BLaER1 treated with 17β-estradiol and CSF1 and Interleukin-3, amounts not matched to agents 10 nM and 100 nM (cell line): ENCODE results near the gene CENPE.
A peak's percentile ranks its signal among the peaks of the same experiment; 100 is the strongest.

Source experiments
- H3K27ac ChIP-seq, 11 experiments: shearing (Covaris generic); formaldehyde crosslinking; 2 replicates each; pipeline ENCODE4 v1.8.1; 2022
- H3K27me3 ChIP-seq, 11 experiments: shearing (Covaris generic); formaldehyde crosslinking; 2 replicates each; pipeline ENCODE4 v1.8.1; 2022
- H3K36me3 ChIP-seq, 11 experiments: shearing (Covaris generic); formaldehyde crosslinking; 2 replicates each; pipeline ENCODE4 v1.8.1; 2022
- H3K4me1 ChIP-seq, 10 experiments: shearing (Covaris generic); formaldehyde crosslinking; 2 replicates each; pipeline ENCODE4 v1.8.1; 2022
- H3K4me2 ChIP-seq, 11 experiments: shearing (Covaris generic); formaldehyde crosslinking; 2 replicates each; pipeline ENCODE4 v1.8.1; 2022
- H3K4me3 ChIP-seq, 10 experiments: shearing (Covaris generic); formaldehyde crosslinking; 2 replicates each; pipeline ENCODE4 v1.8.1; 2022
- H3K9ac ChIP-seq, 11 experiments: shearing (Covaris generic); formaldehyde crosslinking; 2 replicates each; pipeline ENCODE4 v1.8.1; 2022
- H3K9me3 ChIP-seq, 11 experiments: shearing (Covaris generic); formaldehyde crosslinking; replicated peaks in 1 of 11; 2 replicates each; pipeline ENCODE4 v1.8.1; 2022
- H4K20me1 ChIP-seq, 11 experiments: shearing (Covaris generic); formaldehyde crosslinking; 2 replicates each; pipeline ENCODE4 v1.8.1; 2022
- Cebpa-rat ChIP-seq, 11 experiments: shearing (Covaris generic); IDR thresholded peaks; 2 replicates each; pipeline ENCODE4 v1.8.1; 2022

CENPE gene

DNA sequence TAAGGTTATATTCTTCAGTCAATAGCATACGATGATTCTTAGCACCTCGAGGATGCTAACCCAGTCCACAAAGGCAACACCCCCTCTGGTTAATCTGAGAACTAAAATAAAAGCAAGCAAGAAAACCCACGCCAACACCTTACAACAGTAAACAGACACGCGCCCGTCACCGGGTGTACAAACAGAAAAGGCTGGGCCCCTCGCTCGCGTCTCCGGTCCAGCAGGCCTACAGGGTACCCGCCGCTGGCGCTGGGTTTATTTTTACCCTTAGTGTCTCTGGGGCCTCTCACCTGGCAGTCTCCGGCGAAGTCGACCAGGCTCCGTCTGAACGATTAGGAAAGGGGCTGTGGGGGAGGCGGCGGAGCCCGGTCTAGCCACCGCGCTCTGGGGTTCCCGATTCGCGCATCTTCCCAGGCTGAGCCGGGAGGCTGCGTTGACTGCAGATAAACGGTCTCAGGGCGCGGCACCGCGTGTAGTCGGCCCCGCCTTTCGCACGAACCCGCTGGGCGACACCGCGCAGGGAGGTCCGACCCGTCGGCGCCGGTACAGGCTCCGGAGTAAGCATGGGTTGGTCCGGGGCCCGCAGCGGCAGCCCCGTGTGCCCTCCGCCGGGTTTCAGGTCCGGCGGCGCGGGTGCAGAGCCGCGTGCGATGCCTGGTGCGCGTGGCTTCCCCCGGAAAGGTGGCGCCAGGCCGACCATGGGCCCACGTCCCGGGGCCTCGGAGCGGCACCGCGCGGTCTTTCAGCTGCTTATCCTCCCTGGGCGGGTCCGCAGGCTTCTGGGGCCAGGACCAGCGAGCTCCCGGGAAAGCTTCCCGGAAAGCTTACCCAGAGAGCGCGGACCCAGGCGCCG is 122.0 kb downstream of the CENPE start:
- TF ChIP-seq Cebpa-rat (IDR thresholded peaks at IDR 0.05): no peak

DNA sequence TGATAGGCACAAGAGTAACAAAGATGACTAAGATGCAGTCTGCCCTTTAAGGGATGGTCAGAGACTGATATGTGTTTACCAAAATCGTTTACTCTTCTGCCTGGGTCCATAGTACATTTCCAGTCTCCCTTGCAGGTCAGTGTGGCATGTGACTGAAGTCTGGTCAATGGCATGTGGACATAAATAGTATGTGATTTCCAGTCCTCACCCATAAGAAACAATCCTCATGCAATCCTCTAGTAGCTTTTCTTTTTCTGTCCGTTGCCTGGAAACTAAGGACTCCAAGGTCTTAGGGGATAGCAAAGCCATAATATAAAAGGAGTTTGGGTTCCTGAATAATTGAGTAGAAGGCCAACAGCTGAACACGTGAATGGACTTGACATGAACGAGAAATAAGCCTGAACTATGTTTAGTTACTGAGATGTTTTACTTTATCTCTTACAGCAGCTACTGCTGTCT is 122.7 kb downstream of the CENPE start:
- peak overlapping the region; percentile 67 to 86 (median 80) for H3K4me3 ChIP-seq
- H3K4me2 ChIP-seq: peak overlapping the region; percentile 77 to 95 (median 83)
- H3K9me3 ChIP-seq: peaks cover 0 to 12% (median 0%) of the 10 kb centered on the region in 11 experiments; a peak in 4 of 22 replicates
- peaks cover 0 to 30% (median 1%) of the 10 kb centered on the region in 11 experiments; a peak in 6 of 22 replicates for H4K20me1 ChIP-seq
- H3K4me1 ChIP-seq: peaks cover 25 to 32% (median 30%) of the 10 kb centered on the region in 10 experiments
- peak overlapping the region in 10 of 11 experiments; percentile 90 to 98 (median 95); a peak in 20 of 22 replicates for H3K27ac ChIP-seq
- peaks cover 0 to 37% (median 18%) of the 10 kb centered on the region in 11 experiments; a peak in 17 of 22 replicates for H3K36me3 ChIP-seq
- no peak for TF ChIP-seq Cebpa-rat (IDR thresholded peaks at IDR 0.05)
- H3K9ac ChIP-seq: peak overlapping the region; percentile 87 to 98 (median 92); a peak in 21 of 22 replicates
- H3K27me3 ChIP-seq: peaks cover 0 to 6% (median 0%) of the 10 kb centered on the region in 11 experiments; a peak in 1 of 22 replicates

More for the DNA sequence above, 122.0 kb downstream of the CENPE start:
- peaks cover 0 to 26% (median 0%) of the 10 kb centered on the region in 11 experiments; a peak in 4 of 22 replicates for H4K20me1 ChIP-seq
- H3K4me2 ChIP-seq: peak overlapping the region; percentile 77 to 95 (median 83)
- H3K9me3 ChIP-seq: peaks cover 0 to 12% (median 0%) of the 10 kb centered on the region in 11 experiments; a peak in 4 of 22 replicates
- peak overlapping the region; percentile 67 to 86 (median 80) for H3K4me3 ChIP-seq
- peaks cover 0 to 37% (median 22%) of the 10 kb centered on the region in 11 experiments; a peak in 17 of 22 replicates for H3K36me3 ChIP-seq
- H3K9ac ChIP-seq: peak overlapping the region; percentile 87 to 98 (median 92)
- H3K27ac ChIP-seq: peak overlapping the region; percentile 76 to 98 (median 95)
- peaks cover 25 to 32% (median 30%) of the 10 kb centered on the region in 10 experiments for H3K4me1 ChIP-seq
- peaks cover 0 to 6% (median 0%) of the 10 kb centered on the region in 11 experiments; a peak in 1 of 22 replicates for H3K27me3 ChIP-seq

DNA sequence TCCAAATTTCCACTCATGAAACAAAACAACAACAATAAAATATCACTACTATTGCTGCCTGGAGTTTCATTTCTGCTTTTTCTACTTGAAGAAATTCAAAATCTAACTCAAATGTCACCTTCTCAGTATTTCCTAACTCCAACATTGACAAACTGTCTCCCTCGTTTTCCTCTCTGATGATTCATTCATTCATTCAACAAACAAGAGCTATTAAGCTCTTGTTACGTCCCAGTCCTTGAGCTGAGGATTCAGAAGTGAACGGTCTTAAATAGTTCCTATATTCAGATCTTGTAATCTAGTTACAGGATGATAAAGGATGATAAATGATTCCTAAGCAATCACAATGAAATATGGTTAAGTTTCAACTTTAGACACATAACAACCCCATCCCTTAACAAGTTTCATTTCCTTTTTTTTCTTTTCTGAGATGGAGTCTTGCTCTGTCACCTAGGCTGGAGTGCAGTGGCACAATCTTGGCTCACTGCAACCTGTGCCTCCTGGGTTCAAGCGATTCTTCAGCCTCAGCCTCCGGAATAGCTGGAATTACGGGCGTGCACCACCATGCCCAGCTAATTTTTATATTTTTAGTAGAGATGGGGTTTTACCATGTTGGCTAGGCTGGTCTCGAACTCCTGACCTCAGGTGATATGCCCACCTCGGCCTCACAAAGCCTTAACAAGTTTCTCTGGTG is 123.3 kb downstream of the CENPE start:
- Histone ChIP-seq H3K9me3 (peaks cover 0 to 12% (median 0%) of the 10 kb centered on the region in 11 experiments; a peak in 4 of 22 replicates), H3K36me3 (peaks cover 0 to 42% (median 18%) of the 10 kb centered on the region in 11 experiments; a peak in 17 of 22 replicates), H3K27ac (peak overlapping the region in 10 of 11 experiments; percentile 90 to 98 (median 95); a peak in 17 of 22 replicates), H3K4me1 (peaks cover 25 to 32% (median 30%) of the 10 kb centered on the region in 10 experiments), H3K27me3 (peaks cover 0 to 6% (median 0%) of the 10 kb centered on the region in 11 experiments; a peak in 1 of 22 replicates), H4K20me1 (peaks cover 0 to 36% (median 5%) of the 10 kb centered on the region in 11 experiments; a peak in 6 of 22 replicates), H3K9ac (peak overlapping the region in 10 of 11 experiments; percentile 90 to 98 (median 94); a peak in 19 of 22 replicates), H3K4me2 (peak overlapping the region; percentile 77 to 95 (median 83)), H3K4me3 (peak overlapping the region in 9 of 10 experiments; percentile 67 to 86 (median 81); a peak in 18 of 20 replicates)
- no peak for TF ChIP-seq Cebpa-rat (IDR thresholded peaks at IDR 0.05)

DNA sequence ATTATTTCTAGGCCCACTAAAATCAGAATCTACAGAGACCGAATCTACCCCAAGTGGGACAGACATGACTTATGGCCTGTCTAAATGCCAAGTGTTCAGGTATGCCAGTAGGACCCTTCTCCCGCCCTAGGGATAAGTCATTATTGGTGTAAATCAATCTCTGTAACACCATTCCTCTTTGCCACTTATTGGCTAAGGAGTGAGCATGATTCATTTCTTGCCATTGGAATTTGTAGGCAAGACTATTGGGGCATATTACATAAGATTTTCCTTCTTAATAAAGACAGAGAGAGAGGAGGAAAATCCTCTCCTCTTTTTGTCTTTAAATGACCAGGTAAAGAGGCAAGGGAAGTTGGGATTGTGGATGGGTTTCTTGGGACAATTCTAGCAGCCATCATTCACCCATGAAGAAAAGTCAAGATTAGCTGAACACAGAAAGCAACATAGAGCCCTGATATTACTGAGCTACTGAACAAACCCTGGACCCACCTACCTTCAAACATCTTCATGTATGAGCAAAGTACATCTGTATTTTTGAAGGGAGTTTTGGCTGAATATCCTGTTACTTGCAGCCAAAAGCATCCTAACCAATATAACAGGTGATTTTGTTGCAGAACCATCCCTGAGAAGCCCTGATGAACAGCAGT is 124.2 kb downstream of the CENPE start:
- Histone ChIP-seq H3K4me3 (peak overlapping the region in 4 of 10 experiments; percentile 4 to 83 (median 37); a peak in 5 of 20 replicates), H3K27me3 (peaks cover 0 to 6% (median 0%) of the 10 kb centered on the region in 11 experiments; a peak in 1 of 22 replicates), H3K4me2 (peak overlapping the region; percentile 61 to 95 (median 82); a peak in 21 of 22 replicates), H3K4me1 (peaks cover 25 to 32% (median 30%) of the 10 kb centered on the region in 10 experiments), H3K9ac (peak overlapping the region in 1 of 11 experiments; percentile 97; a peak in 1 of 22 replicates), H3K27ac (peak overlapping the region in 7 of 11 experiments; percentile 39 to 98 (median 95); a peak in 12 of 22 replicates), H4K20me1 (peaks cover 0 to 45% (median 5%) of the 10 kb centered on the region in 11 experiments; a peak in 6 of 22 replicates), H3K36me3 (peaks cover 0 to 49% (median 20%) of the 10 kb centered on the region in 11 experiments; a peak in 18 of 22 replicates), H3K9me3 (peaks cover 0 to 12% (median 0%) of the 10 kb centered on the region in 11 experiments; a peak in 4 of 22 replicates)
- TF ChIP-seq Cebpa-rat (IDR thresholded peaks at IDR 0.05): no peak

DNA sequence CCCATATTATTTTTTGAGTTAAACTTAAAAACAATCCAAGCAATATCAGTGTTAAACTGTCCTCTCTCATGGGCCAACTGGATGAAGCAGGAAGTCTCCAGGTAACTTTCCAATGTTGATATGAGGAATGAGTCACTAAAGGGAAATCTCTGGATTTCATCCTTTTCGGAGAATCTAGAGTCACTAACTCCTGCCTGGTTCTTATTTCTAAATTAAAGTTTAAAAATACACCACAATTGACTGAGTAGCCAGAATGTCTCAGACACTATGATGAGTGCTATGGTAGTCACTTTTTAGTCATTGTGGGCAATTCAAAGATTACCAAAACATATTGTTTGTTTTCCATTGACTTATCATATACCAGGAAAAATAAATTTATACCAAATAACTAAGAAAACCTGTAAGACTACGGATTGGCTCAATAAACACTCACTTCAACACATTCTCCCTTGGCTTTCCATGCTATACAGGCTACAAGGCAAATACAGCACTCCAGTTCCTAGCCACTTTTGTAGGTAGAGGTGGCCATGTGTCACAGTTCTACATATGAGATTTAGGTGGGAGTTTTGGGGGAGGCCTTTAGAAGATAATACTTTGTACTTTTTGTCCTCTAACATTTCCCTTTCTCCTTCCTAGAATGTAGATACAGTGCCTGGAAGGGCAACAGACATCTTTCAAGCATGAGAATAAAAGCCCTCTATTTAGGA is 130.1 kb downstream of the CENPE start:
- Histone ChIP-seq H3K4me1 (no peaks in the 10 kb centered on the region), H3K36me3 (peaks cover 22 to 96% (median 61%) of the 10 kb centered on the region in 11 experiments), H3K9ac (no peak overlapping the region), H3K27ac (no peak overlapping the region), H3K4me2 (no peak overlapping the region), H3K9me3 (peaks cover 0 to 5% (median 0%) of the 10 kb centered on the region in 11 experiments; a peak in 4 of 22 replicates), H4K20me1 (peaks cover 0 to 39% (median 13%) of the 10 kb centered on the region in 11 experiments; a peak in 7 of 22 replicates), H3K4me3 (no peak overlapping the region), H3K27me3 (no peaks in the 10 kb centered on the region)
- TF ChIP-seq Cebpa-rat (IDR thresholded peaks at IDR 0.05): no peak

DNA sequence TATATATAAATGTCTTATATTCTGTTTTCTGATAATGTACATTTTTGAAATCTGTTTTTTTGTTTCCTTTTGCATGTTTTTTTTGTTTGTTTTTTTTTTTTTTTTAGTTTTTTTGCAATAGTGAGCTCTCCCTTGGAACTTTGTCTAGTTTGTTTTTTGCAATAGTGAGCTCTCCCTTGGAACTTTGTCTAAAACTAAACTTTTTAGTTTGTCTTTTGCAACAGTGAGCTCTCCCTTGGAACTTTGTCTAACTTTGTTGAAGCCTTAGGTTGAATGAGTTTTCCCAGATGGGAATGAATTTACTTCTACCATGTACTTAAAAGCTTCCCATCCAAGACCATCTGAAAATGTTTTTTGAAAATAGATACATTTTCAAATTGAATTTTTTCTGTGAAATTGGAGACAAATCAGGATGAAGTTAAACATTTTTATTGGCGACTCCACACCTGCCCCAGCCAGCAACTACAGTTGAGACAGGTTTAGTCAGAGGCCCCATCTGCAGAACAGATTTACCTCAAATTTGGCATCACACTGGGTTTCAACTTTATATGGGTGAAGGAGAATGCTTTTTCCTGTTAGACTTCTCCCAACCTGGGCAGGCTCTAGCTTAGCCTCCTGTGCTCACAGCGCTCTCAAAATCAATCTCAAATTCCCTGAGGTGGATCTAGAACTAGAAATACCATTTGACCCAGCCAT is 137.5 kb downstream of the CENPE start:
- no peak overlapping the region for H3K27ac ChIP-seq
- H3K9me3 ChIP-seq: peaks cover 4 to 15% (median 10%) of the 10 kb centered on the region in 11 experiments; a peak in 18 of 22 replicates
- no peak overlapping the region for H3K4me3 ChIP-seq
- no peak overlapping the region for H3K9ac ChIP-seq
- H4K20me1 ChIP-seq: no peaks in the 10 kb centered on the region; a peak in 1 of 22 replicates
- no peaks in the 10 kb centered on the region for H3K4me1 ChIP-seq
- no peaks in the 10 kb centered on the region for H3K27me3 ChIP-seq
- no peak for TF ChIP-seq Cebpa-rat (IDR thresholded peaks at IDR 0.05)
- H3K4me2 ChIP-seq: no peak overlapping the region
- peaks cover 26 to 91% (median 69%) of the 10 kb centered on the region in 11 experiments for H3K36me3 ChIP-seq
